SU-DHL-6 (cell line): ENCODE results near the gene FOXO3.

Experiments used
- H2AFZ ChIP-seq: fragments of 200-600 bp; sonication (generic); 2 replicates; pipeline ENCODE4 v1.6.1; 2014; ENCODE audit warnings: low read depth, mild to moderate bottlenecking, moderate library complexity, mixed read lengths, antibody characterized with exemption, low read length; ENCODE audit not compliant: severe bottlenecking
- H3F3A ChIP-seq: fragments of 200-600 bp; shearing (Covaris generic); 2 replicates; pipeline ENCODE4 v1.6.0; 2016; ENCODE audit warnings: antibody characterized with exemption, mild to moderate bottlenecking; ENCODE audit not compliant: insufficient read depth
- H3K27ac ChIP-seq: fragments of 200-600 bp; sonication (generic); 2 replicates; pipeline ENCODE4 v1.5.1; 2016; ENCODE audit warnings: low read depth, mild to moderate bottlenecking, low read length, moderate library complexity, mixed read lengths
- H3K27me3 ChIP-seq: fragments of 200-600 bp; sonication (generic), shearing (Covaris generic); 2 replicates; pipeline ENCODE4 v1.6.0; 2014; ENCODE audit warnings: mild to moderate bottlenecking, low read length
- H3K36me3 ChIP-seq: fragments of 200-600 bp; sonication (generic); 2 replicates; pipeline ENCODE4 v1.6.1; 2014; ENCODE audit warnings: mild to moderate bottlenecking, low read length, mixed read lengths
- H3K4me2 ChIP-seq: fragments of 300-600, 200-600 bp; shearing (Covaris generic), sonication (generic); 2 replicates; pipeline ENCODE4 v1.6.0; 2014; ENCODE audit warnings: low read length, low read depth, mild to moderate bottlenecking; ENCODE audit not compliant: poor library complexity, severe bottlenecking
- H3K4me3 ChIP-seq: fragments of 200-600 bp; sonication (generic); 2 replicates; pipeline ENCODE4 v1.5.1; 2014; ENCODE audit warnings: antibody characterized with exemption, low read length, mild to moderate bottlenecking, mixed read lengths; ENCODE audit not compliant: insufficient read depth, poor library complexity, severe bottlenecking
- H3K79me2 ChIP-seq: fragments of 200-600 bp; sonication (generic); 2 replicates; pipeline ENCODE4 v1.6.1; 2014; ENCODE audit warnings: mild to moderate bottlenecking, low read length, moderate library complexity; ENCODE audit not compliant: insufficient read depth
- H3K9ac ChIP-seq: fragments of 200-600 bp; sonication (generic); 2 replicates; pipeline ENCODE4 v1.7.0; 2014; ENCODE audit warnings: mild to moderate bottlenecking, low read length
- H3K9me2 ChIP-seq: fragments of 200-600 bp; sonication (generic); replicated peaks from 2 replicates; pipeline ENCODE4 v1.6.1; 2014; ENCODE audit warnings: low read length; ENCODE audit not compliant: insufficient read depth
- H3K9me3 ChIP-seq: fragments of 200-600 bp; sonication (generic); 2 replicates; pipeline ENCODE4 v1.6.1; 2014; ENCODE audit warnings: low read length, mixed read lengths; ENCODE audit not compliant: insufficient read depth
- H4K20me1 ChIP-seq: fragments of 200-600 bp; sonication (generic); 2 replicates; pipeline ENCODE4 v1.6.1; 2014; ENCODE audit warnings: low read depth, mild to moderate bottlenecking, antibody characterized with exemption, low read length, moderate library complexity, mixed read lengths
- EZH2phosphoT487 ChIP-seq: fragments of 200-600 bp; sonication (generic), shearing (Covaris generic); conservative IDR thresholded peaks from 2 replicates; pipeline ENCODE4 v1.6.1; 2018; ENCODE audit warnings: mild to moderate bottlenecking, antibody characterized with exemption, low read length, moderate library complexity, mixed read lengths
- TF ChIP-seq, protein P1 (sequence below): fragments of 200-600 bp; sonication (generic); IDR thresholded peaks from one replicate; pipeline ENCODE4 v1.5.1; 2017; ENCODE audit warnings: antibody characterized with exemption, mild to moderate bottlenecking, low read length, moderate library complexity; ENCODE audit not compliant: insufficient read depth, poor library complexity, severe bottlenecking

The FOXO3 gene

DNA sequence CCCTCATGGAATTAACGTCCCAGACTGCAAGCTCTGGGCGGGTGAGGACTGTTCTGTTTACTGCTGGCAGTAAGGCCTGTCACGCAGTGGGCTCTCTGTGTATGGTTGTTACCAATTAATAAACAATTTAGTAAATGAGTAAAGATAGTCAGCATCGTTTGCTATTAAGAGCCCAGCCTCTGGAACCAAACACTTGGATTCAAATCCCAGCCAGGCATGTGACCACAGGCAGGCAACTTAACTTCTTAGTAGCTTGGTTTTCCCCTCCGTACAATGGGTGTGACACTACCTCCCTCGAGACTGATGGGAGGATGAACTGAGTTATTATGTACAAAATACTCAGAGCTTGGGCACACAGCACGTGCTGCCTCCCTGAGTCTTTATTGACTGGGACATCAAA lies 149.8 kb downstream of the FOXO3 start:
- Histone ChIP-seq H3F3A (no peaks in the 10 kb centered on the region), H4K20me1 (no peaks in the 10 kb centered on the region), H3K4me2 (no peak overlapping the region), H3K79me2 (no peaks in the 10 kb centered on the region), H3K27me3 (no peaks in the 10 kb centered on the region), H3K9me2 (no peaks in the 10 kb centered on the region), H3K27ac (no peak overlapping the region), H3K36me3 (no peaks in the 10 kb centered on the region), H3K4me3 (no peak overlapping the region), H3K9me3 (no peaks in the 10 kb centered on the region), H3K9ac (no peak overlapping the region), H2AFZ (no peak overlapping the region)
- no peak for TF ChIP-seq EZH2phosphoT487
- TF ChIP-seq, protein P1, sequence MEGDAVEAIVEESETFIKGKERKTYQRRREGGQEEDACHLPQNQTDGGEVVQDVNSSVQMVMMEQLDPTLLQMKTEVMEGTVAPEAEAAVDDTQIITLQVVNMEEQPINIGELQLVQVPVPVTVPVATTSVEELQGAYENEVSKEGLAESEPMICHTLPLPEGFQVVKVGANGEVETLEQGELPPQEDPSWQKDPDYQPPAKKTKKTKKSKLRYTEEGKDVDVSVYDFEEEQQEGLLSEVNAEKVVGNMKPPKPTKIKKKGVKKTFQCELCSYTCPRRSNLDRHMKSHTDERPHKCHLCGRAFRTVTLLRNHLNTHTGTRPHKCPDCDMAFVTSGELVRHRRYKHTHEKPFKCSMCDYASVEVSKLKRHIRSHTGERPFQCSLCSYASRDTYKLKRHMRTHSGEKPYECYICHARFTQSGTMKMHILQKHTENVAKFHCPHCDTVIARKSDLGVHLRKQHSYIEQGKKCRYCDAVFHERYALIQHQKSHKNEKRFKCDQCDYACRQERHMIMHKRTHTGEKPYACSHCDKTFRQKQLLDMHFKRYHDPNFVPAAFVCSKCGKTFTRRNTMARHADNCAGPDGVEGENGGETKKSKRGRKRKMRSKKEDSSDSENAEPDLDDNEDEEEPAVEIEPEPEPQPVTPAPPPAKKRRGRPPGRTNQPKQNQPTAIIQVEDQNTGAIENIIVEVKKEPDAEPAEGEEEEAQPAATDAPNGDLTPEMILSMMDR = no peak

GRCh38 chr6:108711071-108711470 lies 150.4 kb downstream of the FOXO3 start:
- Histone ChIP-seq H4K20me1 (no peaks in the 10 kb centered on the region), H2AFZ (no peak overlapping the region), H3K27me3 (no peaks in the 10 kb centered on the region), H3K36me3 (no peaks in the 10 kb centered on the region), H3K9me2 (no peaks in the 10 kb centered on the region), H3K4me3 (no peak overlapping the region), H3K9me3 (no peaks in the 10 kb centered on the region), H3K27ac (no peak overlapping the region), H3K79me2 (no peaks in the 10 kb centered on the region), H3K4me2 (no peak overlapping the region), H3F3A (no peaks in the 10 kb centered on the region), H3K9ac (no peak overlapping the region)
- TF ChIP-seq EZH2phosphoT487 = no peak
- TF ChIP-seq, protein P1 = no peak

GRCh38 chr6:108711826-108712225 lies 151.1 kb downstream of the FOXO3 start:
- Histone ChIP-seq H3K27me3 (no peaks in the 10 kb centered on the region), H3K9me2 (no peaks in the 10 kb centered on the region), H3K9ac (no peak overlapping the region), H2AFZ (no peak overlapping the region), H3K4me3 (no peak overlapping the region), H4K20me1 (no peaks in the 10 kb centered on the region), H3K79me2 (no peaks in the 10 kb centered on the region), H3K27ac (no peak overlapping the region), H3K36me3 (no peaks in the 10 kb centered on the region), H3F3A (no peaks in the 10 kb centered on the region), H3K4me2 (no peak overlapping the region), H3K9me3 (no peaks in the 10 kb centered on the region)
- TF ChIP-seq, protein P1 = no peak

- Histone ChIP-seq H3K4me2 (no peak overlapping the region), H3K36me3 (no peaks in the 10 kb centered on the region)
Observed at GRCh38 chr6:108712946-108713345, 152.2 kb downstream of the FOXO3 start.

More at GRCh38 chr6:108712946-108713345, 152.2 kb downstream of the FOXO3 start:
- no peak overlapping the region for H3K4me3 ChIP-seq
- H3K27ac ChIP-seq = no peak overlapping the region
- H3K27me3 ChIP-seq = no peaks in the 10 kb centered on the region
- no peaks in the 10 kb centered on the region for H3K79me2 ChIP-seq
- H3K9ac ChIP-seq = no peak overlapping the region
- no peaks in the 10 kb centered on the region for H3K9me2 ChIP-seq
- no peaks in the 10 kb centered on the region for H3K9me3 ChIP-seq
- no peak overlapping the region for H2AFZ ChIP-seq
- TF ChIP-seq, protein P1 = no peak
- TF ChIP-seq EZH2phosphoT487 = no peak
- H4K20me1 ChIP-seq = no peaks in the 10 kb centered on the region
- no peaks in the 10 kb centered on the region for H3F3A ChIP-seq
